ENCODE measurements around the gene IWS1.
"Not testable (repeated sequence)": the region's sequence is repeated elsewhere in the genome, so short reads cannot be mapped to it uniquely, and the experiment has no call there.

Gene IWS1

GRCh38 chr2:127526132-127527000, at the start of gene IWS1:
TSS of gene IWS1 (minus strand) at chr2:127526489. CDS start at chr2:127526208, 281 bp downstream.
- DNase-seq (ENCODE audit: low read depth in 3 of 3): peak; percentile 75 to 86 (median 81)

GRCh38 chr2:127575941-127576432, 49.7 kb upstream of the IWS1 start:
- no peak for DNase-seq (ENCODE audit: low read depth in 3 of 3)

- DNase-seq (ENCODE audit: low read depth in 3 of 3): no peak
Measured at GRCh38 chr2:127575185-127575765, 49.0 kb upstream of the IWS1 start.

GRCh38 chr2:127574656-127575055, 48.4 kb upstream of the IWS1 start:
- no peak for DNase-seq (ENCODE audit: low read depth in 3 of 3)

GRCh38 chr2:127573771-127574170, 47.5 kb upstream of the IWS1 start:
- DNase-seq (ENCODE audit: low read depth in 3 of 3): no peak

GRCh38 chr2:127573298-127573697, 47.0 kb upstream of the IWS1 start:
- DNase-seq (ENCODE audit: low read depth in 3 of 3): no peak

GRCh38 chr2:127572841-127573240, 46.6 kb upstream of the IWS1 start:
- no peak for DNase-seq (ENCODE audit: low read depth in 3 of 3)

GRCh38 chr2:127572352-127572751, 46.1 kb upstream of the IWS1 start:
- not testable (repeated sequence) for DNase-seq (ENCODE audit: low read depth in 3 of 3)

- DNase-seq (ENCODE audit: low read depth in 3 of 3): no peak
Measured at GRCh38 chr2:127570282-127571250, 44.3 kb upstream of the IWS1 start.

- DNase-seq (ENCODE audit: low read depth in 3 of 3): no peak
Measured at GRCh38 chr2:127569666-127570065, 43.4 kb upstream of the IWS1 start.

GRCh38 chr2:127568128-127568527, 41.8 kb upstream of the IWS1 start:
- DNase-seq (ENCODE audit: low read depth in 3 of 3): no peak

GRCh38 chr2:127567351-127567854, 41.1 kb upstream of the IWS1 start:
- no peak for DNase-seq (ENCODE audit: low read depth in 3 of 3)

- DNase-seq (ENCODE audit: low read depth in 3 of 3): no peak
Measured at GRCh38 chr2:127566576-127566975, 40.3 kb upstream of the IWS1 start.

- no peak for DNase-seq (ENCODE audit: low read depth in 3 of 3)
Measured at GRCh38 chr2:127566139-127566417, 39.8 kb upstream of the IWS1 start.

GRCh38 chr2:127565261-127566138, 39.2 kb upstream of the IWS1 start:
- DNase-seq (ENCODE audit: low read depth in 3 of 3): no peak

- no peak for DNase-seq (ENCODE audit: low read depth in 3 of 3)
Measured at GRCh38 chr2:127564429-127565260, 38.4 kb upstream of the IWS1 start.

GRCh38 chr2:127563458-127564428, 37.5 kb upstream of the IWS1 start:
- no peak for DNase-seq (ENCODE audit: low read depth in 3 of 3)

GRCh38 chr2:127562936-127563335, 36.6 kb upstream of the IWS1 start:
- DNase-seq (ENCODE audit: low read depth in 3 of 3): no peak

- DNase-seq (ENCODE audit: low read depth in 3 of 3): no peak
Measured at GRCh38 chr2:127561371-127561770, 35.1 kb upstream of the IWS1 start.
